Activated CD8-positive, alpha-beta T cell treated with anti-CD3 and anti-CD28 coated beads for 36 hours (primary cell): ENCODE measurements around the gene PLCXD1. TPM values are rescaled to one million over a fixed set of nuclear protein-coding genes. Genes with fewer than 3 reads are reported as not detected.

Experiments
- ATAC-seq: fragments of 200-7000 bp; cut with Tn5 transposase; one replicate; pipeline ENCODE4 v1.10.0; 2021; ENCODE audit warnings: mild to moderate bottlenecking, moderate library complexity
- CTCF ChIA-PET: fragments of 350-600 bp; sonication (Branson Sonifier 250); formaldehyde crosslinking; loops from one replicate; lab custom pipeline; 2021; ENCODE audit warnings: antibody characterized with exemption; lab: Charles Lee
- POLR2A ChIA-PET: fragments of 350-600 bp; sonication (Branson Sonifier 250); formaldehyde crosslinking; loops from one replicate; lab custom pipeline; 2021; ENCODE audit warnings: antibody characterized with exemption; lab: Charles Lee
- DNase-seq: peaks from one replicate; pipeline ENCODE4 v3.0.0-alpha.2; 2020
- H3K27ac Mint-ChIP-seq: one replicate; pipeline ENCODE4 v1.8.0; 2021; ENCODE audit warnings: mild to moderate bottlenecking, mixed read lengths
- H3K27me3 Mint-ChIP-seq: one replicate; pipeline ENCODE4 v1.8.0; 2021; ENCODE audit warnings: mixed read lengths
- H3K36me3 Mint-ChIP-seq: one replicate; pipeline ENCODE4 v1.8.0; 2021; ENCODE audit warnings: low read depth, mixed read lengths
- H3K4me1 Mint-ChIP-seq: one replicate; pipeline ENCODE4 v1.8.0; 2021; ENCODE audit warnings: low read depth, mixed read lengths
- H3K4me3 Mint-ChIP-seq: one replicate; pipeline ENCODE4 v1.8.0; 2021; ENCODE audit warnings: mild to moderate bottlenecking, moderate library complexity, mixed read lengths
- H3K9me3 Mint-ChIP-seq: one replicate; pipeline ENCODE4 v1.8.0; 2021; ENCODE audit warnings: mixed read lengths
- CTCF ChIP-seq: fragments of 200-600 bp; IDR thresholded peaks from one replicate; pipeline ENCODE4 v1.8.0; 2022; ENCODE audit warnings: antibody characterized with exemption, mild to moderate bottlenecking
- intact Hi-C: fragments of 100-400 bp; cut with micrococcal nuclease; formaldehyde crosslinking; loops from one replicate; pipeline ENCODE4 v1.10.0; 2022
- total RNA-seq, 2 experiments: library from RNA; stranded (reverse); gene quantifications; one replicate each; pipeline ENCODE4 v1.2.3, GENCODE V29; 2021

PLCXD1 gene
- total RNA-seq, 2 experiments from 2014 or later, result 63.9 to 65.7 TPM

GRCh38 chrX:345020-345925 is 64.1 kb downstream of the PLCXD1 start:
- intact Hi-C loops, result no loop called here
- ATAC-seq (no peak), DNase-seq (no peak)
- Mint-ChIP-seq H3K27me3 (no peaks in the 10 kb centered on the region), H3K9me3 (no peaks in the 10 kb centered on the region), H3K27ac (no peak overlapping the region), H3K36me3 (peaks cover 9% of the 10 kb centered on the region), H3K4me3 (no peak overlapping the region), H3K4me1 (no peaks in the 10 kb centered on the region)
- ChIA-PET CTCF (no interaction called here), POLR2A (no interaction called here)
- TF ChIP-seq CTCF, result no peak

- Mint-ChIP-seq H3K4me3 (no peak overlapping the region), H3K36me3 (peaks cover 6% of the 10 kb centered on the region), H3K27ac (no peak overlapping the region), H3K27me3 (no peaks in the 10 kb centered on the region), H3K9me3 (no peaks in the 10 kb centered on the region), H3K4me1 (no peaks in the 10 kb centered on the region)
- POLR2A ChIA-PET, result no interaction called here
- TF ChIP-seq CTCF, result no peak
- no peak for ATAC-seq
- no peak for DNase-seq
- intact Hi-C loops, result no loop called here
- CTCF ChIA-PET, result no interaction called here
Measured at GRCh38 chrX:346034-346813, 65.0 kb downstream of the PLCXD1 start.

GRCh38 chrX:347351-348117 is 66.4 kb downstream of the PLCXD1 start:
- no peak for TF ChIP-seq CTCF
- no peak for ATAC-seq
- intact Hi-C loops, result no loop called here
- Mint-ChIP-seq H3K36me3 (peaks cover 4% of the 10 kb centered on the region), H3K27me3 (no peaks in the 10 kb centered on the region), H3K9me3 (no peaks in the 10 kb centered on the region), H3K4me1 (no peaks in the 10 kb centered on the region), H3K27ac (no peak overlapping the region), H3K4me3 (no peak overlapping the region)
- DNase-seq, result no peak
- ChIA-PET POLR2A (no interaction called here), CTCF (no interaction called here)

GRCh38 chrX:348461-349117 is 67.4 kb downstream of the PLCXD1 start:
- CTCF ChIA-PET, result no interaction called here
- Mint-ChIP-seq H3K27ac (no peak overlapping the region), H3K36me3 (peaks cover 4% of the 10 kb centered on the region), H3K9me3 (no peaks in the 10 kb centered on the region), H3K4me1 (no peaks in the 10 kb centered on the region), H3K4me3 (no peak overlapping the region), H3K27me3 (no peaks in the 10 kb centered on the region)
- no peak for DNase-seq
- POLR2A ChIA-PET, result no interaction called here
- no peak for TF ChIP-seq CTCF
- intact Hi-C loops, result no loop called here
- no peak for ATAC-seq
